ENCODE measurements around the gene PPP2R2D.

Gene PPP2R2D

DNA sequence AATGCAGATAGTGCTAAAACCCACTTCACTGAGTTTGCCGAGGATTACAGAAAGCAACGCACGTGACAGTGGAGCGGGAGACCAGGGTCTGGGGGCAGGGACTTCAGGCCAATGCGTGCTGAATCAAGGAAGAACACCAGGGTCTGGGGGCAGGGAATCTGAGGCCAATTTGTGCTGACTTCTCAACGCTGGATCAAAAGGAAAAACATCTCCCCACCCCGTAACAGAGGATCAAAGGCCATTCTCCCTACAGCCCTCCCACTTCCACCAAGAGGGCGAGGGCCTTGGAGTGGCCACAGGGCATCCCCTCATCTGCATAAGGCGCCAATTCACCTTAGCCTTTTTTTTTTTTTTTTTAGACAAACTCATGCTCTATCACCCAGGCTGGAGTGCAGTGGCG lies 103.2 kb downstream of the PPP2R2D start:
- TF ChIP-seq, protein P1, sequence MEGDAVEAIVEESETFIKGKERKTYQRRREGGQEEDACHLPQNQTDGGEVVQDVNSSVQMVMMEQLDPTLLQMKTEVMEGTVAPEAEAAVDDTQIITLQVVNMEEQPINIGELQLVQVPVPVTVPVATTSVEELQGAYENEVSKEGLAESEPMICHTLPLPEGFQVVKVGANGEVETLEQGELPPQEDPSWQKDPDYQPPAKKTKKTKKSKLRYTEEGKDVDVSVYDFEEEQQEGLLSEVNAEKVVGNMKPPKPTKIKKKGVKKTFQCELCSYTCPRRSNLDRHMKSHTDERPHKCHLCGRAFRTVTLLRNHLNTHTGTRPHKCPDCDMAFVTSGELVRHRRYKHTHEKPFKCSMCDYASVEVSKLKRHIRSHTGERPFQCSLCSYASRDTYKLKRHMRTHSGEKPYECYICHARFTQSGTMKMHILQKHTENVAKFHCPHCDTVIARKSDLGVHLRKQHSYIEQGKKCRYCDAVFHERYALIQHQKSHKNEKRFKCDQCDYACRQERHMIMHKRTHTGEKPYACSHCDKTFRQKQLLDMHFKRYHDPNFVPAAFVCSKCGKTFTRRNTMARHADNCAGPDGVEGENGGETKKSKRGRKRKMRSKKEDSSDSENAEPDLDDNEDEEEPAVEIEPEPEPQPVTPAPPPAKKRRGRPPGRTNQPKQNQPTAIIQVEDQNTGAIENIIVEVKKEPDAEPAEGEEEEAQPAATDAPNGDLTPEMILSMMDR (conservative IDR thresholded peaks at IDR 0.05), result no peak
- no peak for TF ChIP-seq ZFX (IDR thresholded peaks at IDR 0.05)
- H3K27ac ChIP-seq, result no peak overlapping the region

DNA sequence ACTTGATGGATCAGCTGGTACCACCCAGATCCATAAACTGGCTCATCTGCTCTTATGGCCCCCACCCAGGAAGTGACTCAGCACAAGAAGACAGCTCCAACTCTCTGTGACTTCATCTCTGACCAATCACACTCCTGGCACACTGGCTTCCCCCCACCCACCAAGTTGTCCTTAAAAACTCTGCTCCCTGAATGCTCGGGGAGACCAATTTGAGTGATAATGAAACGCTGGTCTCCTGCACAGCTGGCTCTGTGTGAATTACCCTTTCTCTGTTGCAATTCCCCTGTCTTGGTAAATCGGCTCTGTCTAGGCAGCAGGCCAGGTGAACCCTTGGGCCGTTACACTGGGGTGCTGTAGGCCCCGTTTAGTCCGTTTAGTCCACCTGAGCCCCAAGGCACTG lies 104.3 kb downstream of the PPP2R2D start:
- TF ChIP-seq, protein P1 (conservative IDR thresholded peaks at IDR 0.05), result no peak
- TF ChIP-seq ZFX (IDR thresholded peaks at IDR 0.05), result no peak
- H3K27ac ChIP-seq, result no peak overlapping the region

DNA sequence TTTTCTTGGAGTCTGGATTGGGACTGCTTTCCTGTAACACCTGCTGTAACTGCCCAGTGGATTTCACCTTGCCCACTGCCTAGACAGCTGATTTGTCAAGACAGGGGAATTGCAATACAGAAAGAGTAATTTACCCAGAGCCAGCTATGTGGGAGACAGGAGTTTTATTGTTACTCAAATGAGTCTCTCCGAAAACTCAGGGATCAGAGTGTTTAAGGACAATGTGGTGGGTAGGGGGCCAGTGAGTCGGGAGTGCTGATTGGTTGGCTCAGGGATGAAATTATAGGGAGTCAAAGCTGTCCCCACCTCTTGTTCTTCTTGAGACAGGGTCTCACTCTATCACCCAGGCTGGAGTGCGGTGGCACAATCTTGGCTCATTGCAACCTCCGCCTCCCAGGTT lies 106.2 kb downstream of the PPP2R2D start:
- H3K27ac ChIP-seq, result no peak overlapping the region
- TF ChIP-seq, protein P1 (conservative IDR thresholded peaks at IDR 0.05), result no peak
- TF ChIP-seq ZFX (IDR thresholded peaks at IDR 0.05), result no peak

DNA sequence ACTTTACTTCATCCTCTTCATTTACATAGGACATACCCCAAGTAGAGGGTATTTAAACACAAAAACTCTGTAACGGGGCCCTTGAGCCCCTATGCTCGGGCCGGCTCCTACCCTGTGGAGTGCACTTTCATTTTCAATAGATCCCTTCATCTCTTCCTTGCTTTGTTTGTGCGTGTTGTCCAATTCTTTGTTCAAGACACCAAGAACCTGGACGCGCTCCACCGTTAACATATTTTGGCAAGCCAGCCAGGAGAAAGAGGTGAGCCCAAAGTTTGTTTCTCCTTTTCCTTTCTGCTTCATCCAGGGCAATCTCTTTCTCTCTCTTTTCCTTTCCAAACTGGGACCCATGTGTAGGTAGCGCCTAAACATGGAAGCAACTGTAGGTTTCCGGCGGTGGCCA lies 106.9 kb downstream of the PPP2R2D start:
- TF ChIP-seq ZFX (IDR thresholded peaks at IDR 0.05), result no peak
- TF ChIP-seq, protein P1 (conservative IDR thresholded peaks at IDR 0.05), result no peak
- no peak overlapping the region for H3K27ac ChIP-seq

Data from C4-2B (cell line).